Upper lobe of right lung (tissue), 1 donor: ENCODE data around the gene TMCO5A. TPM values are rescaled to one million over a fixed set of nuclear protein-coding genes. Genes with fewer than 3 reads are reported as not detected.
"Not testable (repeated sequence)": the region's sequence is repeated elsewhere in the genome, so short reads cannot be mapped to it uniquely, and the experiment has no call there.

Experiments
- ATAC-seq: fragments of 200-7000 bp; cut with Tn5 transposase; one replicate; pipeline ENCODE4 v1.9.1; 2020; ENCODE audit warnings: mild to moderate bottlenecking, moderate library complexity
- DNase-seq: peaks from one replicate; pipeline ENCODE4 v3.0.0-alpha.2; 2020
- H3K27ac ChIP-seq: fragments of 200-600 bp; one replicate; pipeline ENCODE4 v1.8.0; 2022
- H3K27me3 ChIP-seq: fragments of 200-600 bp; one replicate; pipeline ENCODE4 v1.8.0; 2022; ENCODE audit warnings: mild to moderate bottlenecking
- H3K36me3 ChIP-seq: fragments of 200-600 bp; one replicate; pipeline ENCODE4 v1.8.0; 2022
- H3K4me1 ChIP-seq: fragments of 200-600 bp; one replicate; pipeline ENCODE4 v1.8.0; 2022
- H3K4me3 ChIP-seq: fragments of 200-600 bp; one replicate; pipeline ENCODE4 v1.8.0; 2022; ENCODE audit warnings: mild to moderate bottlenecking
- H3K9me3 ChIP-seq: fragments of 200-600 bp; one replicate; pipeline ENCODE4 v1.8.0; 2022
- intact Hi-C: fragments of 100-400 bp; cut with DNase I; formaldehyde crosslinking; loops from one replicate; pipeline ENCODE4 v1.11.0; 2022
- total RNA-seq: library from RNA; stranded (reverse); fragmentation: NEBNext Ultra II Directional; extraction: Animal tissue kit (Norgen Biotek cat#: 25700); gene quantifications from one replicate; pipeline ENCODE4 v1.2.1, GENCODE V29; 2021
- TF ChIP-seq, protein P1 (sequence below): fragments of 200-600 bp; IDR thresholded peaks from one replicate; pipeline ENCODE4 v1.8.0; 2022; ENCODE audit warnings: antibody characterized with exemption
- donor health status: DM: no; HTN: yes; CAD: no; lungs with severe emphysema.

Gene TMCO5A
- total RNA-seq, 1 donor from 2014 or later: not detected

DNA sequence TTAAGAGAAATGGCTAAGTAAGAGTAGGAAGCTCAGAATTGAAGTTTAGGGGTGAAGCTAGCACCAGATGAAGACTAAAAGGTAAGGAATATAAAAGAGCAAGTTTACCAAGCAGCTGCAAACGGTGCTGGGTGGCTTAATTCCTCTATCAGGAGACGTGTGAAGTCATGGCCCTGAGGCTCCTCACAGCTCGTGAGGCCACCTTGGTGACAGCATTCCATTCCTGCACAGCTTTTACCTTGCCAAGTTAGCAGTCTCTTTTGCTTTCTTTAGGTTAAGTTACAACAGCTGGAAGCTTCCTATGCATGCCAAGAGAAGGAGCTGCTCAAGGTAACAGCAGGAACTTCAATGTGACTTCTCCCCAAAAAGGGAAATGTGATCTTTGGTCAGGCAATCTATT, 6.4 kb downstream of the TMCO5A start:
- TF ChIP-seq, protein P1, sequence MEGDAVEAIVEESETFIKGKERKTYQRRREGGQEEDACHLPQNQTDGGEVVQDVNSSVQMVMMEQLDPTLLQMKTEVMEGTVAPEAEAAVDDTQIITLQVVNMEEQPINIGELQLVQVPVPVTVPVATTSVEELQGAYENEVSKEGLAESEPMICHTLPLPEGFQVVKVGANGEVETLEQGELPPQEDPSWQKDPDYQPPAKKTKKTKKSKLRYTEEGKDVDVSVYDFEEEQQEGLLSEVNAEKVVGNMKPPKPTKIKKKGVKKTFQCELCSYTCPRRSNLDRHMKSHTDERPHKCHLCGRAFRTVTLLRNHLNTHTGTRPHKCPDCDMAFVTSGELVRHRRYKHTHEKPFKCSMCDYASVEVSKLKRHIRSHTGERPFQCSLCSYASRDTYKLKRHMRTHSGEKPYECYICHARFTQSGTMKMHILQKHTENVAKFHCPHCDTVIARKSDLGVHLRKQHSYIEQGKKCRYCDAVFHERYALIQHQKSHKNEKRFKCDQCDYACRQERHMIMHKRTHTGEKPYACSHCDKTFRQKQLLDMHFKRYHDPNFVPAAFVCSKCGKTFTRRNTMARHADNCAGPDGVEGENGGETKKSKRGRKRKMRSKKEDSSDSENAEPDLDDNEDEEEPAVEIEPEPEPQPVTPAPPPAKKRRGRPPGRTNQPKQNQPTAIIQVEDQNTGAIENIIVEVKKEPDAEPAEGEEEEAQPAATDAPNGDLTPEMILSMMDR: no peak
- Histone ChIP-seq H3K9me3 (no peaks in the 10 kb centered on the region), H3K36me3 (no peaks in the 10 kb centered on the region), H3K27me3 (no peaks in the 10 kb centered on the region), H3K4me1 (no peaks in the 10 kb centered on the region), H3K27ac (no peak overlapping the region), H3K4me3 (no peak overlapping the region)
- ATAC-seq: no peak
- DNase-seq: no peak
- intact Hi-C loops: no loop called here

DNA sequence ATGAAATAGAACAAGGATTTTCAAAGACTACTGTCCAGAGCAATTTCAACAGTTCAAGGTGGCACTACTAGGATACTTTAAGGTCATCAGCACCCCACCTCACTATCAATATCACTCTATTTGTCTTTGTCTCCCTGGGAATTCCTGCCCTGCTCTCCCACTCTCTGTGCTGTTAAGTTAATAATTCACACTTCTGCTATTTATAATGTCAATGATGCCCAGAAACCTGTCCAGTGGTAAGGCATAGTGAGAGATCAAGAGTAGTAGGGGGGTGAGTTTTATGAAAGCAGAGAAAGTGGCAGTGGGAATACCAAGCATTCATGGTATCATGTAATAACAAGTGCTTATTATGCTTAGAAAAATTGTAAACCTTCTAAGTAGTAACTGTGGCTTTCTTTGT, 7.3 kb downstream of the TMCO5A start:
- Histone ChIP-seq H3K36me3 (no peaks in the 10 kb centered on the region), H3K27me3 (no peaks in the 10 kb centered on the region), H3K9me3 (no peaks in the 10 kb centered on the region), H3K4me3 (no peak overlapping the region), H3K27ac (no peak overlapping the region), H3K4me1 (no peaks in the 10 kb centered on the region)
- TF ChIP-seq, protein P1: no peak
- intact Hi-C loops: no loop called here
- ATAC-seq (no peak), DNase-seq (no peak)

DNA sequence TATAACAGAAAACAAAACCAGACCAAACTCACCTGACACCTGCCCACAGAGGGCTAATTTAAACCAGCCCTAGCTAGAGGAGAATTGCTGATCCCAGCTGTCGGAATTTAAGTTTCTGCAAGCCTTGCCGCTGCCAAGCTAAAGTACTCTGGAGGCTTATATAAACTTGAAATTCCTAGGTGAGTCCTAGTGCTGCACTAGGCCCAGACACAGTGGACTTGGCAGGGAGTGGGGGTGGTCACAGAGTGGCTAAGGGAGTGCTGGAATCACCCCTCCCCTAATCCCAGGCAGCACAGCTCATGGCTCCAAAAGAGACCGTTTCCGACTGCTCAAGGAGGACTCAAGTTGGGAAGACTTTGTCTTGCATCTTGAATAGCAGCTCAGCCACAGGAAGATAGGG, 17.6 kb downstream of the TMCO5A start:
- intact Hi-C loops: no loop called here
- Histone ChIP-seq H3K4me1 (no peaks in the 10 kb centered on the region), H3K27me3 (peaks cover 4% of the 10 kb centered on the region), H3K9me3 (no peaks in the 10 kb centered on the region), H3K36me3 (no peaks in the 10 kb centered on the region), H3K27ac (no peak overlapping the region), H3K4me3 (no peak overlapping the region)
- DNase-seq (no peak), ATAC-seq (peak; percentile 52)
- TF ChIP-seq, protein P1: no peak

DNA sequence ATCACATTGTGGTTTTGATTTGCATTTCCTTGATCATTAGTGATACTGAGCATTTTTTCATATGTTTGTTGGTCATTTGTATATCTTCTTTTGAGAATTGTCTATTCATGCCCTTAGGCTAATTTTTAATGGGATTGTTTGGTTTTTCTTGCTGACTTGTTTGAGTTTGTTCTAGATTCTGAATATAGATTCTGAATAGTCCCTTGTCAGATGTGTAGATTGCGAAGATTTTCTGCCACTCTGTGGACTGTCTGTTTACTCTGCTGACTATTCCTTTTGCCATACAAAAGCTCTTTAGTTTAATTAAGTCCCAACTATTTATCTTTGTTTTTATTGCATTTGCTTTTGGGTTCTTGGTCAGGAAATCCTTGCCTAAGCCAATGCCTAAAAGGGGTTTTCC, 26.3 kb downstream of the TMCO5A start:
- intact Hi-C loops, DNase-seq, ATAC-seq, H3K27ac ChIP-seq, H3K4me3 ChIP-seq, H3K36me3 ChIP-seq, H3K4me1 ChIP-seq, H3K9me3 ChIP-seq, H3K27me3 ChIP-seq: not testable (repeated sequence)

DNA sequence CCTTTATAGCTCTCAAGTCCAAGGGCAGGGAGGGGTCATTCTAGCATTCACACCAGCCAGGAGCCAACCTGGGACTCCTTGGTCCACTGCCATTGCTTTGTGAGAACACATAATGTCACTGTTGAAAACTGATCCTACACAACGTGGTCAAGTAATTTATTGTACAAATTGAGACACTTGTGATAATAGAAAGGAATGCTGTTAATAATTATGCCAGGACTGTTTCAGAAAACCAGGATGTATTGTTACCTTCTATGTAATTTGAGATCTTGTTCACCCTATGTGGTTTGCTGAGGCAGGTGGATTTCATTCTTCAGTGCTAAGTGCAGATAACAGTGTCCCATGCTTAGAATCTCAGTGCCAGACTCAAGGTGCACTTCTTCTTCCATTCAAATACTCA, 33.3 kb downstream of the TMCO5A start:
- no peaks in the 10 kb centered on the region for H3K9me3 ChIP-seq
- no peaks in the 10 kb centered on the region for H3K27me3 ChIP-seq
- DNase-seq: no peak
- H3K36me3 ChIP-seq: no peaks in the 10 kb centered on the region
- H3K4me3 ChIP-seq: no peak overlapping the region
- ATAC-seq: no peak
- intact Hi-C loops: no loop called here
- TF ChIP-seq, protein P1: no peak
- H3K4me1 ChIP-seq: no peaks in the 10 kb centered on the region
- no peak overlapping the region for H3K27ac ChIP-seq

DNA sequence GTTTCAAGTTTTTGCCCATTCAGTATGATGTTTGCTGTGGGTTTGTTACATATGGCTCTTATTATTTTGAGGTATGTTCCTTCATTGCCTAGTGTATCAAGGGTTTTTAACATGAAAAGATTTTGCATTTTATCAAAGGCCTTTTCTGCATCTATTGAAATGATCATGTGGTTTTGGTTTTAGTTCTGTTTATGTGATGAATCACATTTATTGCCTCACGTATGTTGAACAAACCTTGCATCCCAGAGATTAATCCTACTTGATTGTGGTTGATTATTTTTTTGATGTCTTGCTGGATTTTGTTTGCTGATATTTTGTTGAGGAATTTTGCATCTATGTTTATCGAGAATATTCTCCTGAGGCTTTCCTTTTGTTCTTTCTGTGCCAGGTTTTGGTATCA, 39.4 kb downstream of the TMCO5A start:
- ATAC-seq: no peak
- H3K4me1 ChIP-seq: no peaks in the 10 kb centered on the region
- no peak overlapping the region for H3K4me3 ChIP-seq
- H3K36me3 ChIP-seq: no peaks in the 10 kb centered on the region
- DNase-seq: no peak
- intact Hi-C loops: no loop called here
- H3K9me3 ChIP-seq: no peaks in the 10 kb centered on the region
- TF ChIP-seq, protein P1: no peak
- no peak overlapping the region for H3K27ac ChIP-seq
- no peaks in the 10 kb centered on the region for H3K27me3 ChIP-seq
